H9 (cell line): Measurements from ENCODE around the gene CD300LD. TPM values are rescaled to one million over a fixed set of nuclear protein-coding genes. Genes with fewer than 3 reads are reported as not detected.

ENCODE experiments used
- DNase-seq: peaks from one replicate; pipeline ENCODE4 v3.0.0-alpha.2; 2017
- H2AFZ ChIP-seq: one replicate; pipeline ENCODE4 v1.6.1; 2013; ENCODE audit warnings: mild to moderate bottlenecking, low read length, control low read depth, moderate library complexity
- H2AK5ac ChIP-seq: 2 replicates; pipeline ENCODE4 v1.6.1; 2013; ENCODE audit warnings: low read length, control low read depth, mixed read lengths; ENCODE audit not compliant: insufficient read length
- H2BK120ac ChIP-seq: one replicate; pipeline ENCODE4 v1.6.1; 2013; ENCODE audit warnings: low read depth, mild to moderate bottlenecking, low read length, control low read depth, inconsistent platforms; ENCODE audit not compliant: poor library complexity, severe bottlenecking
- H2BK12ac ChIP-seq: 2 replicates; pipeline ENCODE4 v1.6.1; 2013; ENCODE audit warnings: low read length, control low read depth, mixed read lengths, low read depth; ENCODE audit not compliant: insufficient read length
- H2BK15ac ChIP-seq: 2 replicates; pipeline ENCODE4 v1.6.1; 2013; ENCODE audit warnings: low read depth, low read length, control low read depth
- H2BK20ac ChIP-seq: one replicate; pipeline ENCODE4 v1.6.1; 2013; ENCODE audit warnings: low read depth, mild to moderate bottlenecking, low read length, control low read depth, inconsistent platforms; ENCODE audit not compliant: poor library complexity, severe bottlenecking
- H2BK5ac ChIP-seq: 2 replicates; pipeline ENCODE4 v1.6.1; 2013; ENCODE audit warnings: low read length, control low read depth, mixed read lengths; ENCODE audit not compliant: insufficient read length
- H3K14ac ChIP-seq: 2 replicates; pipeline ENCODE4 v1.6.1; 2013; ENCODE audit warnings: low read length, control low read depth; ENCODE audit not compliant: insufficient read depth
- H3K18ac ChIP-seq: 2 replicates; pipeline ENCODE4 v1.6.1; 2013; ENCODE audit warnings: low read depth, mild to moderate bottlenecking, mixed read lengths, low read length, control low read depth; ENCODE audit not compliant: insufficient read length
- H3K23ac ChIP-seq: 2 replicates; pipeline ENCODE4 v1.6.1; 2013; ENCODE audit warnings: low read length, control low read depth, mixed read lengths, low read depth; ENCODE audit not compliant: insufficient read length
- H3K23me2 ChIP-seq: 2 replicates; pipeline ENCODE4 v1.6.1; 2013; ENCODE audit warnings: low read depth, mild to moderate bottlenecking, mixed read lengths, low read length, control low read depth; ENCODE audit not compliant: insufficient read length, poor library complexity, severe bottlenecking
- H3K27ac ChIP-seq: 2 replicates; pipeline ENCODE4 v1.5.1; 2013; ENCODE audit warnings: low read length, control low read depth, mixed read lengths, low read depth; ENCODE audit not compliant: insufficient read length
- H3K27me3 ChIP-seq: 2 replicates; pipeline ENCODE4 v1.6.1; 2013; ENCODE audit warnings: low read length, control low read depth, inconsistent platforms; ENCODE audit not compliant: insufficient read depth
- H3K4ac ChIP-seq: 2 replicates; pipeline ENCODE4 v1.6.1; 2013; ENCODE audit warnings: low read depth, mild to moderate bottlenecking, control low read depth, inconsistent platforms, low read length, moderate library complexity
- H3K4me1 ChIP-seq: 2 replicates; pipeline ENCODE4 v1.6.1; 2013; ENCODE audit warnings: low read length, control low read depth, inconsistent platforms; ENCODE audit not compliant: insufficient read depth
- H3K4me2 ChIP-seq: 2 replicates; pipeline ENCODE4 v1.6.1; 2013; ENCODE audit warnings: low read length, control low read depth, mixed read lengths; ENCODE audit not compliant: insufficient read length, insufficient read depth
- H3K56ac ChIP-seq: 2 replicates; pipeline ENCODE4 v1.6.1; 2013; ENCODE audit warnings: low read depth, mild to moderate bottlenecking, mixed read lengths, low read length, control low read depth; ENCODE audit not compliant: insufficient read length
- H3K79me1 ChIP-seq: 2 replicates; pipeline ENCODE4 v1.6.1; 2013; ENCODE audit warnings: low read depth, mild to moderate bottlenecking, moderate library complexity, low read length, control low read depth, inconsistent platforms; ENCODE audit not compliant: insufficient read depth, poor library complexity, severe bottlenecking
- H3K79me2 ChIP-seq: 2 replicates; pipeline ENCODE4 v1.6.1; 2013; ENCODE audit warnings: low read length, control low read depth, inconsistent platforms; ENCODE audit not compliant: insufficient read depth
- H3K9ac ChIP-seq: 2 replicates; pipeline ENCODE4 v1.6.1; 2013; ENCODE audit warnings: low read length, control low read depth, mixed read lengths; ENCODE audit not compliant: insufficient read length; ENCODE audit errors: extremely low read depth
- H3K9me3 ChIP-seq: one replicate; pipeline ENCODE4 v1.6.1; 2013; ENCODE audit warnings: low read depth, low read length, inconsistent platforms; ENCODE audit not compliant: control insufficient read depth
- H3T11ph ChIP-seq: one replicate; pipeline ENCODE4 v1.6.1; 2013; ENCODE audit warnings: mild to moderate bottlenecking, low read length, control low read depth, inconsistent platforms
- H4K20me1 ChIP-seq: one replicate; pipeline ENCODE4 v1.6.1; 2013; ENCODE audit not compliant: control insufficient read depth, insufficient read length, insufficient read depth
- H4K5ac ChIP-seq: 2 replicates; pipeline ENCODE4 v1.6.1; 2013; ENCODE audit warnings: low read depth, mild to moderate bottlenecking, mixed read lengths, low read length, control low read depth; ENCODE audit not compliant: insufficient read length
- H4K8ac ChIP-seq: replicated peaks from 2 replicates; pipeline ENCODE4 v1.6.1; 2013; ENCODE audit warnings: low read length, control low read depth, mixed read lengths, low read depth; ENCODE audit not compliant: insufficient read length
- H4K91ac ChIP-seq: 2 replicates; pipeline ENCODE4 v1.6.1; 2013; ENCODE audit warnings: low read depth, mild to moderate bottlenecking, moderate library complexity, mixed read lengths, low read length, control low read depth; ENCODE audit not compliant: insufficient read length
- H3K27ac Mint-ChIP-seq, 3 experiments: 2 replicates in 2 of 3; 3 replicates in 1 of 3; pipeline ENCODE4 v1.8.0; 2020 to 2021; ENCODE audit warnings: mixed read lengths in 3 of 3, mild to moderate bottlenecking in 1 of 3, moderate library complexity in 1 of 3
- H3K27me3 Mint-ChIP-seq: 2 replicates; pipeline ENCODE4 v1.8.0; 2021; ENCODE audit warnings: low read depth, mild to moderate bottlenecking, moderate library complexity, mixed read lengths
- H3K36me3 Mint-ChIP-seq, 3 experiments: 2 replicates in 2 of 3; 3 replicates in 1 of 3; pipeline ENCODE4 v1.8.0; 2020 to 2021; ENCODE audit warnings: low read depth in 3 of 3, mixed read lengths in 3 of 3; ENCODE audit not compliant: insufficient read depth in 1 of 3
- H3K4me1 Mint-ChIP-seq, 2 experiments: 2 replicates each; pipeline ENCODE4 v1.8.0; 2020; ENCODE audit warnings: mixed read lengths in 2 of 2
- H3K4me3 Mint-ChIP-seq, 2 experiments: 2 replicates in 1 of 2; 3 replicates in 1 of 2; pipeline ENCODE4 v1.8.0; 2020 to 2021; ENCODE audit warnings: mild to moderate bottlenecking in 2 of 2, mixed read lengths in 2 of 2, moderate library complexity in 1 of 2
- H3K9me3 Mint-ChIP-seq, 2 experiments: 2 replicates in 1 of 2; 3 replicates in 1 of 2; pipeline ENCODE4 v1.8.0; 2020; ENCODE audit warnings: mild to moderate bottlenecking in 2 of 2, mixed read lengths in 2 of 2, moderate library complexity in 1 of 2
- WGBS: extraction: QIAGEN DNeasy Blood & Tissue Kit; methylation state at CpG from one replicate; pipeline ENCODE4 v1.1.7; 2013; ENCODE audit warnings: missing lambda C conversion rate, low lambda C conversion rate, mixed read lengths; ENCODE audit not compliant: insufficient read length; ENCODE audit errors: extremely low coverage; 5-methylcytosine and 5-hydroxymethylcytosine counted together
- total RNA-seq: library from RNA; stranded (reverse); gene quantifications from 2 replicates; pipeline ENCODE4 v1.2.1, GENCODE V29; 2021
- TF ChIP-seq, protein P1 (sequence below): fragments of 200-600 bp; sonication (generic); conservative IDR thresholded peaks from 3 replicates; pipeline ENCODE4 v1.8.0; 2021; ENCODE audit warnings: antibody characterized with exemption, mild to moderate bottlenecking

CD300LD gene
- total RNA-seq, 1 experiment from 2014 or later: not detected

DNA sequence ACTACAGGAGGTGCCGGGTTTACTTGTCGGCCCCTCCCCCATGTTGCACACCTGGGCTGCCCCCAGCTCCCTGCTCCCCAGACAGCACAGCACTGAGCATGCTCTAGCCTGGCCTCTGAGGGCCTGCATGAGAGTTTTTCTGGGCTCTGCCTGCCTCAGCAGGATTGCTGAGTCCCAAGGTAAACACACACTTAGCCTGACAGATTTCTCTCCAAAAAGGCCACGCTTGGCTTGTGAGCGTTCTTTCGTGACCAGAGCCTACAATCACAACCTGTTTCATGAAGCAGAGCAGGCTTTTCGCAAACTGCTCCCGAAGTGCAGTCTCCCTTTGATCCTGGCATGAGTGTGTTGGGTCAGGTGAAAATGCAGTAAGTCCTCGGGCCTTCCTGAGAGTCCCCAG, 41.2 kb upstream of the CD300LD start:
- Histone ChIP-seq H2BK20ac (no peak overlapping the region), H2BK12ac (no peak overlapping the region), H3K23ac (no peak overlapping the region), H4K20me1 (no peaks in the 10 kb centered on the region), H3K27me3 (no peaks in the 10 kb centered on the region), H3K9ac (no peak overlapping the region), H4K8ac (no peak overlapping the region), H3K79me2 (no peaks in the 10 kb centered on the region), H2BK120ac (no peak overlapping the region), H3K56ac (no peak overlapping the region), H4K91ac (no peak overlapping the region), H3K4me1 (peaks cover 10% of the 10 kb centered on the region; the same call in 1 of the 2 replicates), H4K5ac (no peak overlapping the region), H3K27ac (no peak overlapping the region), H3K4me2 (no peak overlapping the region), H3K18ac (no peak overlapping the region), H2AK5ac (no peak overlapping the region), H3K79me1 (no peaks in the 10 kb centered on the region), H3K4ac (no peak overlapping the region), H2BK5ac (no peak overlapping the region), H3K9me3 (no peaks in the 10 kb centered on the region), H3T11ph (no peak overlapping the region), H3K23me2 (no peaks in the 10 kb centered on the region), H3K14ac (0 out of 2 replicates have a peak overlapping the region, but pooled peaks have one; percentile 4), H2AFZ (no peak overlapping the region), H2BK15ac (no peak overlapping the region)
- Mint-ChIP-seq H3K36me3 (no peaks in the 10 kb centered on the region; a peak in 1 of 7 replicates), H3K4me3 (no peak overlapping the region), H3K27me3 (peaks cover 6% of the 10 kb centered on the region), H3K27ac (no peak overlapping the region; a peak in 1 of 7 replicates), H3K4me1 (peaks cover 44 to 64% of the 10 kb centered on the region in 2 experiments), H3K9me3 (peaks cover 2 to 3% of the 10 kb centered on the region in 2 experiments; a peak in 2 of 5 replicates)
- TF ChIP-seq, protein P1, sequence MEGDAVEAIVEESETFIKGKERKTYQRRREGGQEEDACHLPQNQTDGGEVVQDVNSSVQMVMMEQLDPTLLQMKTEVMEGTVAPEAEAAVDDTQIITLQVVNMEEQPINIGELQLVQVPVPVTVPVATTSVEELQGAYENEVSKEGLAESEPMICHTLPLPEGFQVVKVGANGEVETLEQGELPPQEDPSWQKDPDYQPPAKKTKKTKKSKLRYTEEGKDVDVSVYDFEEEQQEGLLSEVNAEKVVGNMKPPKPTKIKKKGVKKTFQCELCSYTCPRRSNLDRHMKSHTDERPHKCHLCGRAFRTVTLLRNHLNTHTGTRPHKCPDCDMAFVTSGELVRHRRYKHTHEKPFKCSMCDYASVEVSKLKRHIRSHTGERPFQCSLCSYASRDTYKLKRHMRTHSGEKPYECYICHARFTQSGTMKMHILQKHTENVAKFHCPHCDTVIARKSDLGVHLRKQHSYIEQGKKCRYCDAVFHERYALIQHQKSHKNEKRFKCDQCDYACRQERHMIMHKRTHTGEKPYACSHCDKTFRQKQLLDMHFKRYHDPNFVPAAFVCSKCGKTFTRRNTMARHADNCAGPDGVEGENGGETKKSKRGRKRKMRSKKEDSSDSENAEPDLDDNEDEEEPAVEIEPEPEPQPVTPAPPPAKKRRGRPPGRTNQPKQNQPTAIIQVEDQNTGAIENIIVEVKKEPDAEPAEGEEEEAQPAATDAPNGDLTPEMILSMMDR: no peak
- no peak for DNase-seq
- no CpG with 5 or more reads among the region's 8 CpGs for WGBS
